Ascending aorta (tissue), 2 donors: Measurements from ENCODE around the gene PLEKHO1. TPM values are rescaled to one million over a fixed set of nuclear protein-coding genes. Genes with fewer than 3 reads are reported as not detected.

Experiments
- DNase-seq, 2 donors: peaks; one replicate each; pipeline ENCODE4 v3.0.0-alpha.2; 2019; ENCODE audit warnings: low spot score in 2 of 2
- H3K27ac ChIP-seq, 2 donors: fragments of 200-600 bp; sonication (generic); one replicate each; pipeline ENCODE4 v1.5.1; 2016 to 2017; ENCODE audit warnings: mild to moderate bottlenecking in 1 of 2
- H3K27me3 ChIP-seq: fragments of 200-600 bp; sonication (generic); one replicate; pipeline ENCODE4 v1.5.1; 2017
- H3K36me3 ChIP-seq, 2 donors: fragments of 200-600 bp; sonication (generic); one replicate each; pipeline ENCODE4 v1.5.1; 2016
- H3K4me1 ChIP-seq, 2 donors: fragments of 200-600 bp; sonication (generic); one replicate each; pipeline ENCODE4 v1.5.1; 2016 to 2017; ENCODE audit warnings: mild to moderate bottlenecking in 1 of 2
- H3K4me3 ChIP-seq, 2 donors: fragments of 200-600 bp; sonication (generic); one replicate each; pipeline ENCODE4 v1.5.1; 2016 to 2017; ENCODE audit warnings: mild to moderate bottlenecking in 1 of 2
- H3K9me3 ChIP-seq, 2 donors: fragments of 200-600 bp; sonication (generic); one replicate each; pipeline ENCODE4 v1.5.1; 2016
- intact Hi-C: fragments of 100-400 bp; cut with DNase I; formaldehyde crosslinking; loops from one replicate; pipeline ENCODE4 v1.15.1; 2023
- total RNA-seq: library from RNA; depleted of rRNA; stranded (reverse); fragments of >200 nt; gene quantifications from one replicate; pipeline ENCODE4 v1.1.0, GENCODE V29; 2016
- TF ChIP-seq, protein P1 (sequence below), 3 experiments: fragments of 200-600 bp in 2 of 3; fragments of 450-650 bp in 1 of 3; sonication (generic) in 2 of 3; IDR thresholded peaks; one replicate each; pipeline ENCODE4 v1.5.1; 2016 to 2019; ENCODE audit warnings: antibody characterized with exemption in 3 of 3, mild to moderate bottlenecking in 1 of 3, moderate library complexity in 1 of 3

PLEKHO1 gene
- total RNA-seq, 1 donor from 2014 or later, result 88.9 TPM

- no peaks in the 10 kb centered on the region for H3K36me3 ChIP-seq
- DNase-seq, result no peak
- H3K4me3 ChIP-seq, result peak overlapping the region; percentile 9 to 51
- intact Hi-C loops, result loop anchor here (1.0 to 2.0 kb wide), 4 partner anchors 24 to 226 kb away; no protein-coding TSS in a partner anchor
- peaks cover 0 to 11% of the 10 kb centered on the region in 2 donors for H3K4me1 ChIP-seq
- H3K9me3 ChIP-seq, result no peaks in the 10 kb centered on the region
- peak overlapping the region; percentile 77 for H3K27ac ChIP-seq
- H3K27me3 ChIP-seq, result no peaks in the 10 kb centered on the region
- TF ChIP-seq, protein P1, sequence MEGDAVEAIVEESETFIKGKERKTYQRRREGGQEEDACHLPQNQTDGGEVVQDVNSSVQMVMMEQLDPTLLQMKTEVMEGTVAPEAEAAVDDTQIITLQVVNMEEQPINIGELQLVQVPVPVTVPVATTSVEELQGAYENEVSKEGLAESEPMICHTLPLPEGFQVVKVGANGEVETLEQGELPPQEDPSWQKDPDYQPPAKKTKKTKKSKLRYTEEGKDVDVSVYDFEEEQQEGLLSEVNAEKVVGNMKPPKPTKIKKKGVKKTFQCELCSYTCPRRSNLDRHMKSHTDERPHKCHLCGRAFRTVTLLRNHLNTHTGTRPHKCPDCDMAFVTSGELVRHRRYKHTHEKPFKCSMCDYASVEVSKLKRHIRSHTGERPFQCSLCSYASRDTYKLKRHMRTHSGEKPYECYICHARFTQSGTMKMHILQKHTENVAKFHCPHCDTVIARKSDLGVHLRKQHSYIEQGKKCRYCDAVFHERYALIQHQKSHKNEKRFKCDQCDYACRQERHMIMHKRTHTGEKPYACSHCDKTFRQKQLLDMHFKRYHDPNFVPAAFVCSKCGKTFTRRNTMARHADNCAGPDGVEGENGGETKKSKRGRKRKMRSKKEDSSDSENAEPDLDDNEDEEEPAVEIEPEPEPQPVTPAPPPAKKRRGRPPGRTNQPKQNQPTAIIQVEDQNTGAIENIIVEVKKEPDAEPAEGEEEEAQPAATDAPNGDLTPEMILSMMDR (IDR thresholded peaks at IDR 0.05), result peak; percentile 49 to 62 (median 55)
Measured at GRCh38 chr1:150186789-150187559, 37.3 kb downstream of the PLEKHO1 start.

GRCh38 chr1:150187560-150187931, 37.8 kb downstream of the PLEKHO1 start:
- intact Hi-C loops, result loop anchor here (1.0 to 2.0 kb wide), 4 partner anchors 25 to 226 kb away; no protein-coding TSS in a partner anchor
- H3K27me3 ChIP-seq, result no peaks in the 10 kb centered on the region
- TF ChIP-seq, protein P1 (IDR thresholded peaks at IDR 0.05), result no peak
- no peak for DNase-seq
- peak overlapping the region; percentile 77 for H3K27ac ChIP-seq
- H3K4me1 ChIP-seq, result peaks cover 0 to 15% of the 10 kb centered on the region in 2 donors
- H3K4me3 ChIP-seq, result no peak overlapping the region
- H3K36me3 ChIP-seq, result no peaks in the 10 kb centered on the region
- no peaks in the 10 kb centered on the region for H3K9me3 ChIP-seq

GRCh38 chr1:150192012-150192411, 42.3 kb downstream of the PLEKHO1 start:
- intact Hi-C loops, result loop anchor here (1.0 kb wide), 1 partner anchor 21 kb away; no protein-coding TSS in a partner anchor
- H3K4me3 ChIP-seq, result no peak overlapping the region
- TF ChIP-seq, protein P1 (IDR thresholded peaks at IDR 0.05), result no peak
- peak in 1 of 2 donors; percentile 60 for DNase-seq
- H3K9me3 ChIP-seq, result no peaks in the 10 kb centered on the region
- peaks cover 0 to 14% of the 10 kb centered on the region in 2 donors for H3K4me1 ChIP-seq
- H3K36me3 ChIP-seq, result no peaks in the 10 kb centered on the region
- peak overlapping the region; percentile 53 to 57 for H3K27ac ChIP-seq
- H3K27me3 ChIP-seq, result no peaks in the 10 kb centered on the region

DNA sequence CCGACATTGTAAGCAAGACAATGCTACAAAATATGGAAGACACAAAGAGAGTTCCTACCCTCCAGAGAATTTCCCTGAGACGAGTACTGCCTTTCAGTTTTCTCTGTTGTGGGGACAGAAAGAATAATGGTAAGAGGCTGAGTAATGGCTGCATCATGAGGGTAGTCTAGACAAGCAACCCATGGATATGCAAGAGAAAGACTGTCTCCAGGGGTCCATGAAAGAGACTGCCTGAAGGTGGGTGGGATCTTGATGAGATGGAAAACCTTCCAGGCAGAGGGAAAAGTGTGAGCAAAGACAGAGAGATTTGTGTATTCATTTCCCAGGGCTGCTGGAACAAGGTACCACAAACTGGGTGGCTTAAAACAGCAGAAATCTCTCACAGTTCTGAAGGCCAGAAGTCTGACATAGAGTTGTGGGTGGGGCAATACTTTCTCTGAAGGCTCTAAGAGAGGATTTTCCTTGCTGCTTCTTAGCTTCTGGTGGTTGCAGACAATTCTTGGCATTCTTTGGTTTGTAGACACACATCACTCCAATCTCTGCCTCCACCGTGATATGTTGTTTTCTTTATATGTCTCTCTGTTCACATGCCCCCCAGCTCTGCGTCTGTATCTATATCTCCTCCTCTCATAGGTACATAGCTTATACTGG, 44.8 kb downstream of the PLEKHO1 start:
- TF ChIP-seq, protein P1 (IDR thresholded peaks at IDR 0.05), result no peak
- no peaks in the 10 kb centered on the region for H3K27me3 ChIP-seq
- no peak overlapping the region for H3K4me3 ChIP-seq
- H3K9me3 ChIP-seq, result no peaks in the 10 kb centered on the region
- peaks cover 0 to 7% of the 10 kb centered on the region in 2 donors for H3K4me1 ChIP-seq
- no peaks in the 10 kb centered on the region for H3K36me3 ChIP-seq
- no peak overlapping the region for H3K27ac ChIP-seq
- intact Hi-C loops, result no loop called here
- DNase-seq, result peak in 1 of 2 donors; percentile 11

DNA sequence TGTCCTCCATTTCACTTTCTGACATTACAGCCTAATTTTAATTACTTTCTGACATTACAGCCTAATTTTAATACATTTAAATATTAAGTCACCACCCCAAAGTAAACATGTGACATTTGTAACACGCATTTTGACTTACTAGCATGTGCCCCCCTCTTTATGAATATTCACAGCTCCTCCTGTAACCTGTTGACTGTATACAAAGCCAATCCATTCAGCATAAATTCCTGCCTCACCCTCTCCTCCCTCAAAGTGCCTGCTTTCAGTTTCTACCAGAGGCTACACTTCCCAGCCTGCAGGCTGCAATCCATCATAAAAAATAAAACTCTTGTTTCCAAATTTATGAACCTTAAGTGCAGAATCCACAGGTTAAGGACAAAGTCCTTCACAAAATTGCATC, 46.7 kb downstream of the PLEKHO1 start:
- intact Hi-C loops, result no loop called here
- H3K4me3 ChIP-seq, result no peak overlapping the region
- TF ChIP-seq, protein P1 (IDR thresholded peaks at IDR 0.05), result no peak
- H3K4me1 ChIP-seq, result peaks cover 0 to 7% of the 10 kb centered on the region in 2 donors
- no peak for DNase-seq
- H3K27ac ChIP-seq, result no peak overlapping the region
- H3K36me3 ChIP-seq, result no peaks in the 10 kb centered on the region
- no peaks in the 10 kb centered on the region for H3K27me3 ChIP-seq
- peaks cover 0 to 6% of the 10 kb centered on the region in 2 donors for H3K9me3 ChIP-seq
